Calu3 (cell line): ENCODE data around the gene IL17REL. TPM values are rescaled to one million over a fixed set of nuclear protein-coding genes. Genes with fewer than 3 reads are reported as not detected.
"Not testable (repeated sequence)": the region's sequence is repeated elsewhere in the genome, so short reads cannot be mapped to it uniquely, and the experiment has no call there.

Experiments used
- BruUV-seq: library from RNA; stranded (reverse); fragments of 400-500 nt; replicated peaks from 2 replicates; lab custom pipeline; 2021; lab: Mats Ljungman, UMichigan
- CTCF ChIA-PET: fragments of 300-600 bp; sonication (Branson Sonifier 250); formaldehyde crosslinking; loops from one replicate; lab custom pipeline; 2022; ENCODE audit warnings: antibody characterized with exemption; lab: Charles Lee
- DNase-seq: peaks from one replicate; pipeline ENCODE4 v3.0.0; 2022
- H3K27ac Mint-ChIP-seq: one replicate; pipeline ENCODE4 v1.8.0; 2022; ENCODE audit warnings: mixed read lengths; ENCODE audit not compliant: unreplicated experiment
- H3K27me3 Mint-ChIP-seq: one replicate; pipeline ENCODE4 v1.8.0; 2022; ENCODE audit warnings: mixed read lengths; ENCODE audit not compliant: unreplicated experiment
- H3K36me3 Mint-ChIP-seq: one replicate; pipeline ENCODE4 v1.8.0; 2022; ENCODE audit warnings: mild to moderate bottlenecking, moderate library complexity, mixed read lengths; ENCODE audit not compliant: insufficient read depth, unreplicated experiment
- H3K4me1 Mint-ChIP-seq: one replicate; pipeline ENCODE4 v1.8.0; 2022; ENCODE audit warnings: mild to moderate bottlenecking, low read depth, mixed read lengths; ENCODE audit not compliant: unreplicated experiment
- H3K4me3 Mint-ChIP-seq: one replicate; pipeline ENCODE4 v1.8.0; 2022; ENCODE audit warnings: mild to moderate bottlenecking, low read depth, moderate library complexity, mixed read lengths; ENCODE audit not compliant: unreplicated experiment
- H3K9me3 Mint-ChIP-seq: one replicate; pipeline ENCODE4 v1.8.0; 2022; ENCODE audit warnings: low read depth, mixed read lengths; ENCODE audit not compliant: unreplicated experiment
- intact Hi-C: fragments of 100-400 bp; cut with micrococcal nuclease; formaldehyde crosslinking; loops from one replicate; pipeline ENCODE4 v1.10.0; 2022; ENCODE audit not compliant: unreplicated experiment
- total RNA-seq: library from RNA; stranded (reverse); gene quantifications from 2 replicates; pipeline ENCODE4 v1.2.3, GENCODE V29; 2022
- TF ChIP-seq, protein P1 (sequence below): fragments of 200-600 bp; IDR thresholded peaks from one replicate; pipeline ENCODE4 v1.8.0; 2022; ENCODE audit warnings: antibody characterized with exemption; ENCODE audit not compliant: unreplicated experiment

The IL17REL gene
- total RNA-seq, 1 experiment from 2014 or later: not detected

DNA sequence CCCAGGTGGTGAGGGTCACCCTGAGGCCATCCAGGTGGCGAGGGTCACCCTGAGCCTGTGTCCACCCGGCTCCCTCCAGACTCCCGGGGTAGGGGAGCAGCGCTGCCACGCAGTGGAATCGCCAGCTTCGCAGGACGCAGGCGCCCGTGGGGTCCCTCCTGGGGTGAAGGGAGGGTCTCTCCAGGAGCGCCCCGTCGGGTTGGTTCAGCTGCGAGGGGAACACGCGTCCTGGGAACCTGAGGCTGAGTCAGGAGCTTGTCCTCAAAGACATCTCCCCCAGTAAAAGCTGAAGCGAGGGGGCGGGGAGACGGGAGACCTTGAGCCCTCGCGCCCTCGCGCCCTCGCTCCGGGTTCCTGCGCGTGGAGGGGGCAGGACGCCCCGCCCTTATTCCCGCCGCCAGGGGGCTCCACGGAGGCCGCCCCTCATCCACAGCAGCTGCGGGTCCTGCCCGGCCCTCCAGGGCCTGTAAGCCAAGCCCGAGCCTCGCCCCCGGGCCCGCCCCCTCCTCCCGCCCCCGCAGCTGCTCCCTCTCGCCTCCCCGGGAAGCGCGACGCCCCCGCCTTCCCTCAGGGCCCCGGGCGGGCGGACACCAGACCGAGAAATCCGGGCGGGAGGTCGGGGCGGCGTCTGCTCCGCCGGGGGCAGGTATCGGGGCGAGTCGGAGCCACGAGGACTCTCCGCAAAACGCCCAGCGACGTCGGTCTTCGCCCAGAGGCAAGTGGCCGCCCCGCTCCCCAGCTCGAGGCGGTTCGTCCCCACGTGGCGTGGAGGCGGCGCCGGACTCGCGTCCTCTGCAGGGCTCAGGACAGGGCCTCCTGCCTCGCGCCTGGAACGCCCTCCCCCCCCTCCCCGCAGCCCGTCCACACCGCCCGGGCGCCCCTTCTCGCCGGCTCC is 29.2 kb downstream of the IL17REL start:
- Mint-ChIP-seq H3K36me3 (no peaks in the 10 kb centered on the region), H3K27me3 (peaks cover 28% of the 10 kb centered on the region)

DNA sequence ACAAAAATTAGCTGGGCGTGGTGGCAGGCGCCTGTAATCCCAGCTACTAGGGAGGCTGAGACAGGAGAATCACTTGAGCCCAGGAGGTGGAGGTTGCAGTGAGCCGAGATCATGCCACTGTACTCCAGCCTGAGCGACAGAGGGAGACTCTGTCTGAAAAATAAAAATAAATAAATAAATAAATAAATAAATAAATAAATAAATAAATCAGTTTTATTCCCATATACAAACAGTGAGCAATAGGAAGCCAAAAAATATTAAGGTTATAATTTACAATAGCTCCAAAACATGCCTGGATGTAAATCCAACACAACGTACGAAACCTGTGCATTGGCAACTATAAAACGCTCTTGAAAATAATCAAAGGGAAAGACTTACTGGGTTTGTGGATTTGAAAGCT is 30.8 kb downstream of the IL17REL start:
- H3K4me3 Mint-ChIP-seq, H3K36me3 Mint-ChIP-seq, BruUV-seq, H3K4me1 Mint-ChIP-seq, DNase-seq, intact Hi-C loops, H3K27ac Mint-ChIP-seq: not testable (repeated sequence)
- CTCF ChIA-PET: interaction anchor here (1.0 kb wide), 1 partner anchor 12 kb away, joined by 3 read pairs; no protein-coding TSS in a partner anchor
- H3K9me3 Mint-ChIP-seq: peaks cover 16% of the 10 kb centered on the region
- H3K27me3 Mint-ChIP-seq: peaks cover 28% of the 10 kb centered on the region

More for the DNA sequence above, 29.2 kb downstream of the IL17REL start:
- DNase-seq: no peak
- H3K4me1 Mint-ChIP-seq: no peaks in the 10 kb centered on the region
- no peak overlapping the region for H3K27ac Mint-ChIP-seq
- intact Hi-C loops: no loop called here
- H3K9me3 Mint-ChIP-seq: peaks cover 16% of the 10 kb centered on the region
- TF ChIP-seq, protein P1, sequence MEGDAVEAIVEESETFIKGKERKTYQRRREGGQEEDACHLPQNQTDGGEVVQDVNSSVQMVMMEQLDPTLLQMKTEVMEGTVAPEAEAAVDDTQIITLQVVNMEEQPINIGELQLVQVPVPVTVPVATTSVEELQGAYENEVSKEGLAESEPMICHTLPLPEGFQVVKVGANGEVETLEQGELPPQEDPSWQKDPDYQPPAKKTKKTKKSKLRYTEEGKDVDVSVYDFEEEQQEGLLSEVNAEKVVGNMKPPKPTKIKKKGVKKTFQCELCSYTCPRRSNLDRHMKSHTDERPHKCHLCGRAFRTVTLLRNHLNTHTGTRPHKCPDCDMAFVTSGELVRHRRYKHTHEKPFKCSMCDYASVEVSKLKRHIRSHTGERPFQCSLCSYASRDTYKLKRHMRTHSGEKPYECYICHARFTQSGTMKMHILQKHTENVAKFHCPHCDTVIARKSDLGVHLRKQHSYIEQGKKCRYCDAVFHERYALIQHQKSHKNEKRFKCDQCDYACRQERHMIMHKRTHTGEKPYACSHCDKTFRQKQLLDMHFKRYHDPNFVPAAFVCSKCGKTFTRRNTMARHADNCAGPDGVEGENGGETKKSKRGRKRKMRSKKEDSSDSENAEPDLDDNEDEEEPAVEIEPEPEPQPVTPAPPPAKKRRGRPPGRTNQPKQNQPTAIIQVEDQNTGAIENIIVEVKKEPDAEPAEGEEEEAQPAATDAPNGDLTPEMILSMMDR: peak; percentile 63
- no peak overlapping the region for H3K4me3 Mint-ChIP-seq
- CTCF ChIA-PET: interaction anchor here (0.8 kb wide), 1 partner anchor 14 kb away, joined by 3 read pairs; no protein-coding TSS in a partner anchor
- BruUV-seq: no TSS peak

DNA sequence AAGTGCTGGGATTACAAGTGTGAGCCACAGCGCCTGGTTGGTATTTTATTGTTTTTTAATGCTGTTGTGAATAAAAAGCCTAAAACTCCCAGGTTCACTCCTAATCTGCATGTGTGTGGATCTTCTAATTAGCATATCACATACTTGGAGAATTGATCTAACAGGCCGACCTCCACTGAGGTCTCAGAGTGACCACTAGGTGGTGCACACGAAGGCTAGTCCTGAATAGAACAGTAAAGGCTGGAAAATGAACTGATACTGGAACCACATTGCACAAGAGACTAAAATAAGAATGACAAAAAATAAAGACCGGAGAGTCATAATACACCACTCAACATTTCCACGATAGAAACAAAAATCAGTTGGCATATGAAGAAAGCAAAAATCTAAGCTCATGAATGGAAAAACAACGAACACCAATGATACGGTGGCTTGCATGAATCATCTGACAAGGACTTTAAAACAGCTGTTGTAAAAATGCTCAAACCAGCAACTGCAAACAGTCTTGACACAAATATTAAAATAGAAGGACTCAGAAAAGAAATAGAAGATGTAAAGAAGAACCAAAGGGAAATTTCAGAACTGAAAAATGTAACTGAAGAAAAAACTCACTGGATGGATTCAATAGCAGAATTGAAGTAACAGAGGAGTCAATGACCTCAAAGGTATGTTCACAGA is 32.8 kb downstream of the IL17REL start:
- BruUV-seq: no TSS peak

GRCh38 chr22:49977578-49977977 is 35.0 kb downstream of the IL17REL start:
- H3K27ac Mint-ChIP-seq: no peak overlapping the region
- peaks cover 4% of the 10 kb centered on the region for H3K36me3 Mint-ChIP-seq
- peaks cover 7% of the 10 kb centered on the region for H3K9me3 Mint-ChIP-seq
- no TSS peak for BruUV-seq
- no peak overlapping the region for H3K4me3 Mint-ChIP-seq
- intact Hi-C loops: loop anchor here (10.0 kb wide), 1 partner anchor 47 kb away; no protein-coding TSS in a partner anchor
- H3K4me1 Mint-ChIP-seq: peaks cover 11% of the 10 kb centered on the region
- no peaks in the 10 kb centered on the region for H3K27me3 Mint-ChIP-seq
- TF ChIP-seq, protein P1: no peak
- no peak for DNase-seq
- CTCF ChIA-PET: interaction anchor here (0.7 kb wide), 1 partner anchor 26 kb away, joined by 3 read pairs; no protein-coding TSS in a partner anchor

More for the DNA sequence above, 32.8 kb downstream of the IL17REL start:
- peaks cover 12% of the 10 kb centered on the region for H3K27me3 Mint-ChIP-seq
- intact Hi-C loops: loop anchor here (10.0 kb wide), 1 partner anchor 45 kb away; no protein-coding TSS in a partner anchor
- peaks cover 11% of the 10 kb centered on the region for H3K4me1 Mint-ChIP-seq
- H3K36me3 Mint-ChIP-seq: peaks cover 4% of the 10 kb centered on the region
- TF ChIP-seq, protein P1: peak; percentile 57
- H3K9me3 Mint-ChIP-seq: peaks cover 7% of the 10 kb centered on the region
- H3K27ac Mint-ChIP-seq: peak overlapping the region; percentile 17
- DNase-seq: peak; percentile 54
- CTCF ChIA-PET: interaction anchor here (1.3 kb wide), 1 partner anchor 50 kb away, joined by 5 read pairs; no protein-coding TSS in a partner anchor
- H3K4me3 Mint-ChIP-seq: no peak overlapping the region
